A673 (cell line): ENCODE results near the gene SLC22A16. TPM values are rescaled to one million over a fixed set of nuclear protein-coding genes. Genes with fewer than 3 reads are reported as not detected.

ENCODE experiments used
- BruUV-seq: library from RNA; stranded (reverse); fragments of 400-500 nt; replicated peaks from 2 replicates; lab custom pipeline; 2021; lab: Mats Ljungman, UMichigan
- CTCF ChIA-PET: fragments of 300-600 bp; sonication (Branson Sonifier 250); formaldehyde crosslinking; loops from one replicate; lab custom pipeline; 2022; ENCODE audit warnings: antibody characterized with exemption; lab: Charles Lee
- POLR2A ChIA-PET: fragments of 300-600 bp; sonication (Branson Sonifier 250); formaldehyde crosslinking; loops from one replicate; lab custom pipeline; 2022; ENCODE audit warnings: antibody characterized with exemption; ENCODE audit not compliant: low non-redundant PET; lab: Charles Lee
- DNase-seq: peaks from one replicate; pipeline ENCODE4 v3.0.0-alpha.2; 2015; ENCODE audit warnings: low spot score
- H3K27ac ChIP-seq: fragments of 200-600 bp; sonication (generic); 2 replicates; pipeline ENCODE4 v1.5.1; 2016; ENCODE audit warnings: mixed run types, low read depth, mild to moderate bottlenecking, mixed read lengths, antibody characterized with exemption, low read length; ENCODE audit not compliant: poor library complexity, severe bottlenecking
- H3K27me3 ChIP-seq: fragments of 200-600 bp; sonication (generic); replicated peaks from 2 replicates; pipeline ENCODE4 v1.6.1; 2017; ENCODE audit warnings: mixed run types, low read depth, mild to moderate bottlenecking, mixed read lengths, antibody characterized with exemption, low read length; ENCODE audit not compliant: insufficient read depth, poor library complexity
- H3K36me3 ChIP-seq: fragments of 200-600 bp; sonication (generic); 2 replicates; pipeline ENCODE4 v1.6.1; 2016; ENCODE audit warnings: mixed run types, mild to moderate bottlenecking, mixed read lengths, antibody characterized with exemption, low read length; ENCODE audit not compliant: insufficient read depth, poor library complexity, severe bottlenecking
- H3K4me1 ChIP-seq: fragments of 200-600 bp; sonication (generic); 2 replicates; pipeline ENCODE4 v1.6.1; 2017; ENCODE audit warnings: mixed run types, mild to moderate bottlenecking, mixed read lengths, antibody characterized with exemption, low read length; ENCODE audit not compliant: insufficient read depth, poor library complexity, severe bottlenecking
- H3K4me3 ChIP-seq: fragments of 200-600 bp; sonication (generic); 2 replicates; pipeline ENCODE4 v1.5.1; 2016; ENCODE audit warnings: low read depth, mixed run types, mild to moderate bottlenecking, mixed read lengths, low read length; ENCODE audit not compliant: poor library complexity, severe bottlenecking
- H3K9me3 ChIP-seq: fragments of 200-600 bp; sonication (generic); 2 replicates; pipeline ENCODE4 v1.6.1; 2016; ENCODE audit warnings: mixed run types, low read depth, mild to moderate bottlenecking, mixed read lengths, antibody characterized with exemption, low read length; ENCODE audit not compliant: poor library complexity, severe bottlenecking
- CTCF ChIP-seq: fragments of 300-800, 200-600 bp; sonication (generic); conservative IDR thresholded peaks from 2 replicates; pipeline ENCODE4 v1.5.1; 2017; ENCODE audit warnings: low read depth, mild to moderate bottlenecking, antibody characterized with exemption, low read length, moderate library complexity, mixed read lengths
- EZH2 ChIP-seq: fragments of 200-600 bp; sonication (generic); IDR thresholded peaks from 2 replicates; pipeline ENCODE4 v1.6.1; 2017; ENCODE audit warnings: borderline replicate concordance, low read depth, mild to moderate bottlenecking, mixed read lengths, antibody characterized with exemption, low read length; ENCODE audit not compliant: poor library complexity, severe bottlenecking
- intact Hi-C: fragments of 100-400 bp; cut with micrococcal nuclease; formaldehyde crosslinking; loops from one replicate; pipeline ENCODE4 v1.10.0; 2022; ENCODE audit not compliant: unreplicated experiment
- total RNA-seq: library from RNA; stranded (reverse); gene quantifications from 2 replicates; pipeline ENCODE4 v1.2.3, GENCODE V29; 2021

SLC22A16 gene
- total RNA-seq, 1 experiment from 2014 or later = 0.15 TPM

- TF ChIP-seq EZH2 (no peak), CTCF (no peak)
- Histone ChIP-seq H3K4me3 (no peak overlapping the region), H3K27me3 (no peaks in the 10 kb centered on the region), H3K36me3 (no peaks in the 10 kb centered on the region), H3K9me3 (no peaks in the 10 kb centered on the region), H3K4me1 (no peaks in the 10 kb centered on the region), H3K27ac (no peak overlapping the region)
- POLR2A ChIA-PET = no interaction called here
- no TSS peak for BruUV-seq
- intact Hi-C loops = no loop called here
- DNase-seq = no peak
- CTCF ChIA-PET = no interaction called here
These were observed 64.1 kb downstream of the SLC22A16 start for GRCh38 chr6:110412360-110412759.

GRCh38 chr6:110410511-110410910, 65.9 kb downstream of the SLC22A16 start:
- no TSS peak for BruUV-seq
- POLR2A ChIA-PET = no interaction called here
- CTCF ChIA-PET = no interaction called here

GRCh38 chr6:110409794-110410193, 66.6 kb downstream of the SLC22A16 start:
- POLR2A ChIA-PET = no interaction called here
- H3K36me3 ChIP-seq = no peaks in the 10 kb centered on the region

More at GRCh38 chr6:110410511-110410910, 65.9 kb downstream of the SLC22A16 start:
- Histone ChIP-seq H3K9me3 (no peaks in the 10 kb centered on the region), H3K4me3 (no peak overlapping the region), H3K4me1 (no peaks in the 10 kb centered on the region), H3K36me3 (no peaks in the 10 kb centered on the region), H3K27me3 (no peaks in the 10 kb centered on the region), H3K27ac (no peak overlapping the region)
- TF ChIP-seq EZH2 (no peak), CTCF (no peak)
- intact Hi-C loops = no loop called here
- DNase-seq = no peak

More at GRCh38 chr6:110409794-110410193, 66.6 kb downstream of the SLC22A16 start:
- no peak for DNase-seq
- BruUV-seq = no TSS peak
- no peak overlapping the region for H3K27ac ChIP-seq
- CTCF ChIA-PET = no interaction called here
- no peaks in the 10 kb centered on the region for H3K9me3 ChIP-seq
- H3K27me3 ChIP-seq = no peaks in the 10 kb centered on the region
- no peak overlapping the region for H3K4me3 ChIP-seq
- intact Hi-C loops = no loop called here
- no peaks in the 10 kb centered on the region for H3K4me1 ChIP-seq
- TF ChIP-seq EZH2 = no peak
- no peak for TF ChIP-seq CTCF
